Heart right ventricle (tissue), 16 donors: ENCODE data around the gene OPTN. TPM values are rescaled to one million over a fixed set of nuclear protein-coding genes. Genes with fewer than 3 reads are reported as not detected.

Experiments
- ATAC-seq, 8 donors: fragments of 200-7000 bp; cut with Tn5 transposase; one replicate each; pipeline ENCODE4 v1.9.1; 2020; ENCODE audit warnings: mild to moderate bottlenecking in 8 of 8, moderate library complexity in 8 of 8, moderate number of reproducible peaks in 1 of 8
- DNase-seq, 2 donors: peaks; one replicate each; pipeline ENCODE4 v3.0.0-alpha.2; 2020
- H3K27ac ChIP-seq, 10 donors: fragments of 200-600 bp; sonication (generic) in 2 of 10; one replicate each; pipeline versions ENCODE4 v1.5.0 to v1.8.0; 2020 to 2022; ENCODE audit warnings: mild to moderate bottlenecking in 3 of 10
- H3K27me3 ChIP-seq, 7 donors: fragments of 200-600 bp; one replicate each; pipeline ENCODE4 v1.8.0; 2021 to 2022; ENCODE audit warnings: mild to moderate bottlenecking in 2 of 7
- H3K36me3 ChIP-seq, 9 donors: fragments of 200-600 bp; sonication (generic) in 1 of 9; one replicate each; pipeline versions ENCODE4 v1.5.0 to v1.8.0; 2020 to 2022; ENCODE audit warnings: mild to moderate bottlenecking in 2 of 9
- H3K4me1 ChIP-seq, 9 donors: fragments of 200-600 bp; sonication (generic) in 1 of 9; one replicate each; pipeline versions ENCODE4 v1.5.0 to v1.8.0; 2020 to 2022; ENCODE audit warnings: mild to moderate bottlenecking in 4 of 9
- H3K4me3 ChIP-seq, 10 donors: fragments of 200-600 bp; sonication (generic) in 2 of 10; one replicate each; pipeline versions ENCODE4 v1.5.0 to v1.8.0; 2020 to 2022; ENCODE audit warnings: mild to moderate bottlenecking in 7 of 10, moderate library complexity in 2 of 10
- H3K9me3 ChIP-seq, 11 donors: fragments of 200-600 bp in 10 of 11; sonication (generic) in 2 of 11; one replicate each; pipeline versions ENCODE4 v1.5.0 to v1.8.0; 2013 to 2022; ENCODE audit warnings: mild to moderate bottlenecking in 2 of 11, control low read depth in 1 of 11, moderate library complexity in 1 of 11
- WGBS, 2 donors: extraction: QIAGEN DNeasy Blood & Tissue Kit; methylation state at CpG; one replicate each; pipeline ENCODE4 v1.1.7; 2013; ENCODE audit warnings: inconsistent platforms in 1 of 2; 5-methylcytosine and 5-hydroxymethylcytosine counted together
- intact Hi-C, 10 donors: fragments of 100-400 bp; cut with DNase I; formaldehyde crosslinking; loops; one replicate each; pipeline versions ENCODE4 v1.11.1 to v1.14.2; 2022
- polyA plus RNA-seq, 2 donors: library from polyadenylated mRNA; stranded (reverse); fragments of 200-250 nt; gene quantifications; one replicate each; pipeline ENCODE4 v1.2.3, GENCODE V29; 2013
- total RNA-seq, 10 donors: library from RNA; stranded (reverse); fragmentation: NEBNext Ultra II Directional in 3 of 10; extraction: Animal tissue kit (Norgen Biotek cat#: 25700) in 3 of 10; gene quantifications; one replicate each; pipeline versions ENCODE4 v1.2.1 to v1.2.4, GENCODE V29; 2021 to 2023
- TF ChIP-seq, protein P1 (sequence below), 9 donors: fragments of 200-600 bp; sonication (generic) in 2 of 9; IDR thresholded peaks; one replicate each; pipeline versions ENCODE4 v1.5.0 to v1.8.0; 2021 to 2022; ENCODE audit warnings: antibody characterized with exemption in 9 of 9, mild to moderate bottlenecking in 5 of 9, moderate library complexity in 1 of 9
- donor health status: Arrhythmogenic right ventricular cardiomyopathy.
- donor health status: ischemic (EF 13 %, LVEDD 7.1; RV severe dilation, severe dysfunction).
- donor health status: healthy with polysubstance abuse.
- donor health status: DM: no; HTN: yes; CAD: no.
- donor health status: DM: no; HTN: no; CAD: no.
- donor health status: ischemic (EF 25% LVEDD 6.9; RV normal size, moderate dysfunction).
- donor health status: ischemic (EF 25% LVEDD 5.7; RV mildly dilated, moderate dysfunction).
- donor health status: healthy.
- donor health status: DM: yes; HTN: yes; CAD: no.
- donor health status: Ischemic cardiomyopathy.
- donor health status: ischemic (EF 35%, LVEDD 5.7; RV mildly dilated, moderate dysfunction).
- donor health status: nonischemic (EF 11% LVEDD 7.7; RV severe dilation, severe dysfunction).
- donor health status: DM: yes; HTN: yes; CAD: no.
- donor health status: PGD.
- donor health status: ischemic (EF 29% LVEDD 5.4; RV normal size, mild dysfunction).
- donor health status: nonischemic (EF 23%, LVEDD 6.1; RV moderate dilation, normal function).

The OPTN gene
- total and polyA plus RNA-seq, 12 donors = 59.0 to 218 (median 125) TPM

DNA sequence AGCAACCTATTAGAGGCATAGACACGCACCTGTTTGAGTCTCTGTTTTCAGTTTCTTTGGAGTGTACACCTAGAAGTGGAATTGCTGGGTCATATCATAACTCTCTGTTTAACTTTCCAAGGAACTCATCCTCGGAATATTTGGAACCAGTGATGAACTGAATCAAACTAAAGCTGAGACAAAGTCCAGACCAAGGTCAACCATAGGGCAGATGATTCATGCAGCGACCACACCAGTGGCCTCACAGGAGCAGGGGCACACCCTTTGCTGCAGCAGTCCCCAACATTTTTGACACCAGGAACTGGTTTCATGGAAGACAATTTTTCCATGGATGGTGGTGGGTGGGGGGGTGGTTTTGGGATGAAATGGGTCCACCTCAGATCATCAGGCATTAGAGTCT is 4.9 kb upstream of the OPTN start:
- no peaks in the 10 kb centered on the region for H3K27me3 ChIP-seq
- TF ChIP-seq, protein P1, sequence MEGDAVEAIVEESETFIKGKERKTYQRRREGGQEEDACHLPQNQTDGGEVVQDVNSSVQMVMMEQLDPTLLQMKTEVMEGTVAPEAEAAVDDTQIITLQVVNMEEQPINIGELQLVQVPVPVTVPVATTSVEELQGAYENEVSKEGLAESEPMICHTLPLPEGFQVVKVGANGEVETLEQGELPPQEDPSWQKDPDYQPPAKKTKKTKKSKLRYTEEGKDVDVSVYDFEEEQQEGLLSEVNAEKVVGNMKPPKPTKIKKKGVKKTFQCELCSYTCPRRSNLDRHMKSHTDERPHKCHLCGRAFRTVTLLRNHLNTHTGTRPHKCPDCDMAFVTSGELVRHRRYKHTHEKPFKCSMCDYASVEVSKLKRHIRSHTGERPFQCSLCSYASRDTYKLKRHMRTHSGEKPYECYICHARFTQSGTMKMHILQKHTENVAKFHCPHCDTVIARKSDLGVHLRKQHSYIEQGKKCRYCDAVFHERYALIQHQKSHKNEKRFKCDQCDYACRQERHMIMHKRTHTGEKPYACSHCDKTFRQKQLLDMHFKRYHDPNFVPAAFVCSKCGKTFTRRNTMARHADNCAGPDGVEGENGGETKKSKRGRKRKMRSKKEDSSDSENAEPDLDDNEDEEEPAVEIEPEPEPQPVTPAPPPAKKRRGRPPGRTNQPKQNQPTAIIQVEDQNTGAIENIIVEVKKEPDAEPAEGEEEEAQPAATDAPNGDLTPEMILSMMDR (IDR thresholded peaks at IDR 0.05) = no peak
- intact Hi-C loops = loop anchor here in 2 of 10 donors (10.0 kb wide), 2 partner anchors 380 to 830 kb away; no protein-coding TSS in a partner anchor
- H3K4me3 ChIP-seq = no peak overlapping the region
- H3K36me3 ChIP-seq = no peaks in the 10 kb centered on the region
- ATAC-seq = no peak
- H3K9me3 ChIP-seq = no peaks in the 10 kb centered on the region
- WGBS, 2 donors = 66 to 76% methylated on average over 3 of the region's 3 CpGs
- H3K27ac ChIP-seq = no peak overlapping the region
- peaks cover 0 to 24% (median 9%) of the 10 kb centered on the region in 9 donors for H3K4me1 ChIP-seq
- DNase-seq = no peak

DNA sequence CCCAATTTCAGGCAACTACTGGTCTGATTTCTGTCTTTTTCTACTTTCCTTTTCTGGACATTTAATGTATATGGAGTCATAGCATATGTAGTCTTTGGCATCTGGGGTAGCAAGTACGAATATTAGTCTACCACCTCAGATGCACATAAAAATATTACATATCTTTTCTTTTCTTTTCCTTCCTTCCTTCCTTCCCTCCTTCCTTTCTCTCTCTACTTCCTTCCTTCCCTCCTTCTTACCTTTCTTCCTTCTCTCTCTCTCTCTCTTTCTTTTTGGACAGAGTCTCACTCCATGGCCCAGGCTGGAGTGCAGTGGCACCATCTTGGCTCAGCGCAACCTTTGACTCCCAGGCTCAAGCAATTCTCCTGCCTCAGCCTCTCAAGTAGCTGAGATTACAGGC is 4.0 kb upstream of the OPTN start:
- Histone ChIP-seq H3K4me3 (no peak overlapping the region), H3K36me3 (no peaks in the 10 kb centered on the region), H3K27ac (no peak overlapping the region), H3K27me3 (no peaks in the 10 kb centered on the region), H3K4me1 (peaks cover 0 to 25% (median 13%) of the 10 kb centered on the region in 9 donors), H3K9me3 (no peaks in the 10 kb centered on the region)
- no peak for DNase-seq
- intact Hi-C loops = loop anchor here in 2 of 10 donors (10.0 kb wide), 2 partner anchors 381 to 831 kb away; no protein-coding TSS in a partner anchor
- TF ChIP-seq, protein P1 (IDR thresholded peaks at IDR 0.05) = no peak
- WGBS, 2 donors = 92 to 94% methylated on average over 2 of the region's 2 CpGs
- ATAC-seq = no peak

DNA sequence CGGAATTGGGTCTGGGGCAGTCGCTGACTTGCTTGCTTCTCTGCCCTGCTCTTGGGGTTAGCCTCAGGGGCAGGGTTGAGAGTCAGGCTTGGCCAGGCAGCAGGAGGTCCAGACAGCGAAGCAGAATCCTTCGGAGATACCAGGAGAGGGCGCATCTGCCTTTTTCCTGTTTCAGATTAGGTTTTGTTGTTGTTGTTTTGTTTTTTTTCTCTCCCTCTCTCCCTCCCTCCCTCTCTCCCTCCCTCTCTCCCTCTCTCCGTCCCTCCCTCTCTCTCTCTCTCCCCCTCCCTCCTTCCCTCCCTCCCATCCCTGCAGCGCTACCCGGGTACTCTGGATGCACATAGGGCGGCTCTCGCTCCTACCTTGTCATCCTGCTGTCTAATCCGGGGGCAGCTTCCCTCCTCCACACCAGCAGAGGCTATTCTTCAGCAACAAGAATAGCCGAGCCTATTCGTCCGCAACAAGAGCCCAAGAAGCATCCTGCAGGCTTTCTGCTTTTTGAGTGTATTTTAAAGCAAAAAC is 758 bp upstream of the OPTN start:
- Histone ChIP-seq H3K27me3 (no peaks in the 10 kb centered on the region), H3K27ac (peak overlapping the region; percentile 87 to 99 (median 97)), H3K4me1 (peaks cover 2 to 40% (median 37%) of the 10 kb centered on the region in 9 donors), H3K4me3 (peak overlapping the region; percentile 83 to 99 (median 96)), H3K36me3 (no peaks in the 10 kb centered on the region), H3K9me3 (no peaks in the 10 kb centered on the region)
- TF ChIP-seq, protein P1 (IDR thresholded peaks at IDR 0.05) = peak in 4 of 9 donors; percentile 6 to 35 (median 20)
- DNase-seq (peak; percentile 25 to 46), ATAC-seq (peak; percentile 11 to 48 (median 25))
- intact Hi-C loops = loop anchor here in 2 of 10 donors (10.0 kb wide), 2 partner anchors 384 to 834 kb away; no protein-coding TSS in a partner anchor
- WGBS, 2 donors = 3% methylated on average over 13 to 14 of the region's 14 CpGs

DNA sequence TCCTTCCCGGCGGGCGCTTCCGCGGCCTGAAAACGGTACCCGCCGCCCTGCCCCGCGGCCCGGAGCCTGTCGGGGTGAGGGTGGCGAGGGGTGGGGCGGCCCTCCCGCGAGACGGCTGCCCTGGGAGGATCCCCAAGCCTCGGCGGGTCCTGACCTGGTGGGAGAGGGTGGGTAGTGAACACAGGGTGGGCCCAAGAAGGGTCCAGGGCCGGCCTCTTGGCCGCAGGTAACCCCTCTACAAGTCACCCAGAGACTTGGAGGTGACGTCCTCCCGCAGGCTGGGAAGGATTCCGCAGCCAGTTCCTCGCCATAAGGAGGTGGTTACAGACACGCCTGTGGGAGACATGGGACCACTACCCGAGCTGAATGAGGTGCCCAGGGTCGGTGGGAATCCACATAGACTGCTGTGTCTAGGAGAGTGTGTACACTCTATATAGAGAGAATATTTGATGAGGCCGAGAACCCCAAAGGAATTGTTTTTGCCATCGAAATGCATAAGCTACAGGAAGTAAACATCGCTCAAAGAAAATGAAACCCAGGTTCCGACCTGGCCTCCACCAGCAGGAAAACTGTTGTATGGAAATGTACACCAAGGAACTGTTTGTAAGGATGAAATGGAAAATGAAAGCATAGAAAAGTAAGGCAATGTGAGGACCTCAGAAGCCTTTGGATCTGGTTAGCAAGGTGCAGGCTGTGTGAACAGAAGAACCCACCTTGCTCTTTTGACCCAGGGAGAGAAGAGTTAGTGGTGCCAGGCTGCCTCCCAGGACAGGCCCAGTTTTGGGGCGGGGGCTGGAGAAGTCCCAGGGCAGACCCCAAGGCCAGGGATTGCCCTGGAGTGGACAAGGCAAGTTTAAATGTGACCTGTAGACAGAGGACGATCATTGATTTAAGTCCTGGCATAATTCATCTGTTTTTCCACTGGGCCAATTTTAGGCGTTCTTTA is 659 bp downstream of the OPTN start:
- peaks cover 2 to 49% (median 39%) of the 10 kb centered on the region in 9 donors for H3K4me1 ChIP-seq
- peaks cover 0 to 14% (median 0%) of the 10 kb centered on the region in 9 donors for H3K36me3 ChIP-seq
- no peaks in the 10 kb centered on the region for H3K27me3 ChIP-seq
- intact Hi-C loops = no loop called here
- H3K4me3 ChIP-seq = peak overlapping the region; percentile 83 to 99 (median 96)
- H3K9me3 ChIP-seq = no peaks in the 10 kb centered on the region
- 3% methylated on average over 35 of the region's 35 CpGs for WGBS, 2 donors
- no peak for DNase-seq
- TF ChIP-seq, protein P1 (IDR thresholded peaks at IDR 0.05) = no peak
- H3K27ac ChIP-seq = peak overlapping the region; percentile 87 to 99 (median 97)
- peak; percentile 22 to 71 (median 34) for ATAC-seq
